GM12865 (cell line): Measurements from ENCODE around the gene ABHD17C.
"Not testable (repeated sequence)": the region's sequence is repeated elsewhere in the genome, so short reads cannot be mapped to it uniquely, and the experiment has no call there.

Source experiments
- DNase-seq: peaks from one replicate; pipeline ENCODE4 v3.0.0; 2010; ENCODE audit warnings: low read depth
- H3K4me3 ChIP-seq: 2 replicates; pipeline ENCODE4 v1.5.1; 2011; ENCODE audit warnings: mild to moderate bottlenecking, low read depth, low read length, control low read depth
- TF ChIP-seq, protein P1 (sequence below): IDR thresholded peaks from 2 replicates; pipeline ENCODE4 v1.5.1; 2011; ENCODE audit warnings: low read length, control low read depth, low read depth, inconsistent platforms; ENCODE audit not compliant: insufficient read depth; ENCODE audit errors: missing control alignments

ABHD17C gene

DNA sequence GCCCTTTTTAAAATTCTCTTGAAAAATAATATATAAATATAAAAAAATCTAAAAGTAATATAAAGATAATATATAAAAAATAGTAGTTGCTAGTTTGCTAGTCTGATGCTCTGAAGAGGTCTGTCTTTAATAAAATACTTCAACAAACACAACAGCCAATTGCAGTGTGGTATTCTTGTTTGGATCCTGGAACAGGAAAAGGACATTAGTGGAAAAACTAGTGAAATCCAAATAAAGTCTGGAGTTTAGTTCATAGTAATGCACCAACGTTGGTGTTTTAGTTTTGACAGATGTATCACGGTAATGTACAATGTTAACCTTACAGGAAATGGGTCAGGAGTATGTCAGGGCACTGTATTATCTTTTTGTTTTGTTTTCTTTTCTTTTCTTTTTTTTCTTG lies 58.1 kb downstream of the ABHD17C start:
- TF ChIP-seq, protein P1, sequence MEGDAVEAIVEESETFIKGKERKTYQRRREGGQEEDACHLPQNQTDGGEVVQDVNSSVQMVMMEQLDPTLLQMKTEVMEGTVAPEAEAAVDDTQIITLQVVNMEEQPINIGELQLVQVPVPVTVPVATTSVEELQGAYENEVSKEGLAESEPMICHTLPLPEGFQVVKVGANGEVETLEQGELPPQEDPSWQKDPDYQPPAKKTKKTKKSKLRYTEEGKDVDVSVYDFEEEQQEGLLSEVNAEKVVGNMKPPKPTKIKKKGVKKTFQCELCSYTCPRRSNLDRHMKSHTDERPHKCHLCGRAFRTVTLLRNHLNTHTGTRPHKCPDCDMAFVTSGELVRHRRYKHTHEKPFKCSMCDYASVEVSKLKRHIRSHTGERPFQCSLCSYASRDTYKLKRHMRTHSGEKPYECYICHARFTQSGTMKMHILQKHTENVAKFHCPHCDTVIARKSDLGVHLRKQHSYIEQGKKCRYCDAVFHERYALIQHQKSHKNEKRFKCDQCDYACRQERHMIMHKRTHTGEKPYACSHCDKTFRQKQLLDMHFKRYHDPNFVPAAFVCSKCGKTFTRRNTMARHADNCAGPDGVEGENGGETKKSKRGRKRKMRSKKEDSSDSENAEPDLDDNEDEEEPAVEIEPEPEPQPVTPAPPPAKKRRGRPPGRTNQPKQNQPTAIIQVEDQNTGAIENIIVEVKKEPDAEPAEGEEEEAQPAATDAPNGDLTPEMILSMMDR = no peak
- no peak overlapping the region for H3K4me3 ChIP-seq
- DNase-seq = no peak

DNA sequence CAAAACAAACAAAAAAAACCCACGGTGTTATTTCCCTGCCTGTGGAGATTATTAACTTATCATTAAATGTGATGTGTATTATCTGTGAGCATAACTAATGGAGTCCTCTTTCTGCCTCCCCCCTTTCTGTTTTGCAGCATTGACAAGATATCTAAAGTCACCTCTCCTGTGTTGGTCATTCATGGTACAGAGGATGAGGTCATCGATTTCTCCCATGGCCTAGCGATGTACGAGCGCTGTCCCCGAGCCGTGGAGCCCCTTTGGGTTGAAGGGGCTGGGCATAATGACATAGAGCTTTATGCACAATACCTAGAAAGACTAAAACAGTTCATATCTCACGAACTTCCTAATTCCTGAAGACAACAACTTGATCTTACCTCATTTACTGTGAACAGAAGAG lies 58.9 kb downstream of the ABHD17C start:
- TF ChIP-seq, protein P1 = no peak
- H3K4me3 ChIP-seq = no peak overlapping the region
- DNase-seq = no peak

DNA sequence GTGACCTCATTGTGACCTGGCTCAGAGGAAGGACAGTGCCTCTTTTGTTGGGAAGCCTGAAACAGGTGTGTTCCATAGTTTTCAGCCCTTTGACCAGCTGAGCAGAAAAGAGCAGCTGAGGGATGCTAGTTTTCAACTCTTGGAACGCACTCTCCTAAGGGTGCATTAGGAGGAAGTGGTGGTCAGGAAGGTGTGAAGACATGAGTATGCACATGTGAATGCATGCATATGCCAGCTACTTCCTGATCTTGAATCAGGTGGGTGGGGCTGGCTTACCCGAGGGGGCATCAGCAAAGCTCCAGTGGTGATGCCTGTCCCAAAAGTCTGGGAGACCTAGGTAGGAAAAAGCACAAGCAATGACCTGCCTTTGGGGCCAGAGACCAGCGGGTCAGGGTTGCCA lies 60.8 kb downstream of the ABHD17C start:
- TF ChIP-seq, protein P1 = no peak
- DNase-seq = no peak
- no peak overlapping the region for H3K4me3 ChIP-seq

DNA sequence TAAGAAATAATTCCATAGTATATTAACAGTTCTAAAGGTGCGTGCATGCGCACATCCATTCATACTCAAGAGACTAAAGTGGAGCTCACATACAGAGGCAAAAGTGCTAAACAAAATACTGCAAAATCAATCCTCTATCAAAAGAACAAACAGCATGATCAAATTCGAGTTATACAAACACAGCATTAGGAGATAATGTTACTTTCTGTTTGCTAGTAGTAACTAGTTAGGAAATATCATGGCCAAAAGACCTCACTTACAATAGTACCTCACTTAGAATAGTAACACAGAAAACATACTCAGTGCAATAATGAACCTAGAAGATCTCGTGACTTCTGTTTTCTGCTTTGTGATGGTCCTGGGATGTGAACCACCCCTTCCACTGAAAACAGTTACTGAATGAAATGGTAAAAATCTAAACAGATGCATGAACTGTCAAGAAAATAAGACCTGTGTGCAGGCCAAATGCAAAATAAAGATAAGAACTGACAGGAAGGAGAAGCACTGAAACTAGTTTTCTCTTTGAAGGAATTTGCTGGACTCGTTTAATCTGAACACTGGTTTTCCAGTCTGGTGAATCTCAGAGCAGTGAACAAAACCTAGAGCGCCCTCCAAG lies 63.1 kb downstream of the ABHD17C start:
- no peak for DNase-seq
- TF ChIP-seq, protein P1 = no peak

DNA sequence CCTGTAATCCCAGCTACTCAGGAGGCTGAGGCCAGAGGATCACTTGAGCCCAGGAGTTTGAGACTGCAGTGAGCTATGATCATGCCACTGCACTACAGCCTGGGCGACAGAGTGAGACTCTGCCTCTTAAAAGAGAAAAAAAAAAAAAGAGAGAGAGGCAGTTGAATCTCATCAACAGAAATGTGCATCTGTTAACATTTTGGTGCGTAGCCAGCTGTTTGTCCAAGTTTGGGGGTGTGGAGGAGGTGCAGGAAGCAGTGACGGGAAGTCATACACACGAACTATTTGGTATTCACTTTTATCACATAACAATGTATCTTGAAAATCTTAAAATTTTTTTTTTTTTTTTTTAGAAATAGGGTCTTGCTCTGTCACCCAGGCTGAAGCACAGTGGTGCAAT lies 65.8 kb downstream of the ABHD17C start:
- no peak overlapping the region for H3K4me3 ChIP-seq
- no peak for DNase-seq
- TF ChIP-seq, protein P1 = no peak

More for the DNA sequence above, 63.1 kb downstream of the ABHD17C start:
- H3K4me3 ChIP-seq = no peak overlapping the region

DNA sequence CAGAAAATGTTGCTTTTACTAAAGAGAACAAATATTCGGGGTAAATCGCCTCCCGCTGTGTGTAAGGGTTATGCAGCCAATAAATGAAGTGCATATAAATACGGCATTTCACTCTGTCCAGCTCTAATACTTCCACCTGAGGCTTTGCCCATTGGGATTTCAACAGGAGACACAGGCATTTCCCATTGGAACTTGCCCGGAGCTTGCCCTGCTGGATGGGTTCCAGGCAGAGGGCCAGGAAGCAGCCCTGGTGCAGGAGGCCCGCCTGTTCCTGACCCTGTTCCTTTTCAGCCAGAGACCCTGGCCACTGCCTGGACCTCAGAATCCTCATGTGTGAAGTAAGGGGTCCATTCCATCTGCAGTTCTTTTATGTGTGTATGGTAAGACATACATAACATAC lies 66.6 kb downstream of the ABHD17C start:
- H3K4me3 ChIP-seq = no peak overlapping the region
- TF ChIP-seq, protein P1 = no peak
- DNase-seq = no peak

DNA sequence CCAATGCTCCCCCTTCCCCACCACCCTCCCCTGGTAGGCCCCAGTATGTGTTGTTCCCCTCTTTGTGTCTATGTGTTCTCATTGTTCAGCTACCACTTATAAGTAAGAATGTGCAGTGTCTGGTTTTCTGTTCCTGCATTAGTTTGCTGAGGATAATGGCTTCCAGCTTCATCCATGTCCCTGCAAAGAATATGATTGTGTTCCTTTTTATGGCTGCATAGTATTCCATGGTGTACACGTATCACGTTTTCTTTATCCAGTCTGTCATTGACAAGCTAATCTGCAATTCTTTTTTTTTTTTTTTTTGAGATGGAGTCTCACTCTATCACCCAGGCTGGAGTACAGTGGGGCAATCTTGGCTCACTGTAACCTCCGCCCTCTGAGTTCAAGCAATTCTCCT lies 68.1 kb downstream of the ABHD17C start:
- DNase-seq, H3K4me3 ChIP-seq: not testable (repeated sequence)

DNA sequence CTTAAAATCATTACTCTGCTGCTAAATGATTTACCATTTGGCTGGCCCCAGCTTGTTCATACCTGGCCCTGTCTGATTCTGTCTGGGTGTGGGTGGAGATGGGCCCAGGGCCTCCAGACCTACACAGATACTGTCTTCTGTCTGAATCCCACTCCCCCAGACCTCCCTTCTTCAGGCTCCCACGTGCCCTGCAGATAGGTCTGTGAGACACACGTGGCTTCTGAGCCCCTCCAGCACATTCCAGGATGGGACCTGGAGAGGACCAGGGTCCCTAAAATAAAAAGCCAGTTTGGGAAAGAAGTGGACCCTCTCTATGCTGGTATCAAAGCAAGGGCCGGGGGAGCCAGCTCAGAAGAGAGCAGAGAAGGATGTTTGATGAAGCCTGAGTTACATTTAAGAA lies 69.4 kb downstream of the ABHD17C start:
- H3K4me3 ChIP-seq = no peak overlapping the region
- no peak for DNase-seq
- TF ChIP-seq, protein P1 = no peak
